GM12872 (cell line): ENCODE results near the gene B3GAT1.

ENCODE experiments used
- TF ChIP-seq, protein P1 (sequence below): IDR thresholded peaks from 3 replicates; pipeline ENCODE4 v1.5.1; 2011; ENCODE audit warnings: low read depth, mild to moderate bottlenecking, low read length, moderate library complexity; ENCODE audit not compliant: insufficient read depth

Gene B3GAT1

GRCh38 chr11:134425413-134425812 is 13.4 kb upstream of the B3GAT1 start:
- TF ChIP-seq, protein P1, sequence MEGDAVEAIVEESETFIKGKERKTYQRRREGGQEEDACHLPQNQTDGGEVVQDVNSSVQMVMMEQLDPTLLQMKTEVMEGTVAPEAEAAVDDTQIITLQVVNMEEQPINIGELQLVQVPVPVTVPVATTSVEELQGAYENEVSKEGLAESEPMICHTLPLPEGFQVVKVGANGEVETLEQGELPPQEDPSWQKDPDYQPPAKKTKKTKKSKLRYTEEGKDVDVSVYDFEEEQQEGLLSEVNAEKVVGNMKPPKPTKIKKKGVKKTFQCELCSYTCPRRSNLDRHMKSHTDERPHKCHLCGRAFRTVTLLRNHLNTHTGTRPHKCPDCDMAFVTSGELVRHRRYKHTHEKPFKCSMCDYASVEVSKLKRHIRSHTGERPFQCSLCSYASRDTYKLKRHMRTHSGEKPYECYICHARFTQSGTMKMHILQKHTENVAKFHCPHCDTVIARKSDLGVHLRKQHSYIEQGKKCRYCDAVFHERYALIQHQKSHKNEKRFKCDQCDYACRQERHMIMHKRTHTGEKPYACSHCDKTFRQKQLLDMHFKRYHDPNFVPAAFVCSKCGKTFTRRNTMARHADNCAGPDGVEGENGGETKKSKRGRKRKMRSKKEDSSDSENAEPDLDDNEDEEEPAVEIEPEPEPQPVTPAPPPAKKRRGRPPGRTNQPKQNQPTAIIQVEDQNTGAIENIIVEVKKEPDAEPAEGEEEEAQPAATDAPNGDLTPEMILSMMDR, result no peak

- TF ChIP-seq, protein P1, result no peak
These were observed 11.1 kb upstream of the B3GAT1 start for GRCh38 chr11:134423106-134423505.

GRCh38 chr11:134417871-134418840 is 6.1 kb upstream of the B3GAT1 start:
- TF ChIP-seq, protein P1, result no peak

- TF ChIP-seq, protein P1, result no peak
These were observed 4.7 kb upstream of the B3GAT1 start for GRCh38 chr11:134416726-134417125.

- TF ChIP-seq, protein P1, result no peak
These were observed 3.0 kb upstream of the B3GAT1 start for GRCh38 chr11:134414766-134415765.

DNA sequence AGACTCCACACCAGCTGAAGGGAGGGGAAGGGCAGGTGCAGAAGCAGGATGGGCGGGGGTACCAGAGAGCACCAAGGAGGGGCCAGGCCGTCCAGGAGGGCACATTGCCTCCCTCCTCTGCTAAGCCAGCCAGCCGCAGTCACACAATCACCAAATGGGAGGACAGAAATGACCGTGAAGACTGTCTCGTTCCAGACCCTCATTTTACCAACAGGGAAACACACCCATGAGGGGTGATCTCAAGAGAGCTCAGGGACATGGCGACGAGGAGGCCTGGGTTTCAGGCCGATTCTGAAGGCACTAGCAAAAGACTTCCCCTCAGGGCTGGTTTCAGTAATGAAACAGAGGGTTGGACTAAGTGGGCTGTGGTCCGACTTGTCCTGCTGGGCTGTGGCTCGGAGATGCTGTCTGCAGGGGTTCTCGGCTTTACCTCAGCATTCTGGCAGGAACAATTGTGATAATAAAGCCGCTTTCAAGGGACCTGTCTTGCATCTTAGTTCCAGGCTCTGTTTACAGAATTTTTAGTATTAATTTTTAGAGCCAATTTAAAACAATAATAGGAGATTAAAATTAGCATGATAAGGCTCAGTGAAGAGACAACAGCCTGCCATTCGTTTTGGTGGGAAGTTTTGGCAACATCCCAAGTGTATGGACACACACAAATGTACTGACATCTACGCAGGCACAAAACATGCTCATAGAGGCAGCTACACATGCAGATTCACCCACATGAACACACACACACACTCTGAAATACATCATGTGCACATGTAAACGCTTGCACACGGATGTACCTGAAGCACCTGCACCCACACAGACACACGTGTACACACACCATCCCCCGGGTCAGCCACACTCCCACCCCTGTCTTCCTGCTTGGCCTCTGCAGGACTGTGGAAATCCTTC is 2.0 kb upstream of the B3GAT1 start:
- TF ChIP-seq, protein P1, result no peak
